Lower leg skin (tissue), 4 donors: ENCODE measurements around the gene DRG2. TPM values are rescaled to one million over a fixed set of nuclear protein-coding genes. Genes with fewer than 3 reads are reported as not detected.

ENCODE experiments used
- DNase-seq, 2 donors: peaks; one replicate each; pipeline ENCODE4 v3.0.0-alpha.2; 2019; ENCODE audit warnings: low spot score in 2 of 2
- H3K4me3 ChIP-seq: fragments of 200-600 bp; sonication (generic); 2 replicates; pipeline ENCODE4 v1.5.1; 2017; ENCODE audit warnings: mild to moderate bottlenecking, low read depth; ENCODE audit not compliant: poor library complexity, severe bottlenecking
- CTCF ChIP-seq, 3 donors: fragments of 450-650 bp; IDR thresholded peaks; one replicate each; pipeline ENCODE4 v1.5.1; 2016; ENCODE audit warnings: antibody characterized with exemption in 3 of 3, mild to moderate bottlenecking in 3 of 3, moderate library complexity in 2 of 3
- POLR2A ChIP-seq, 2 donors: fragments of 450-650 bp; IDR thresholded peaks; one replicate each; pipeline ENCODE4 v1.6.1; 2016 to 2017; ENCODE audit warnings: antibody characterized with exemption in 2 of 2, mild to moderate bottlenecking in 1 of 2, moderate library complexity in 1 of 2
- WGBS, 2 donors: methylation state at CpG; one replicate each; pipeline ENCODE4 v1.1.5; 2018; 5-methylcytosine and 5-hydroxymethylcytosine counted together
- intact Hi-C: fragments of 100-400 bp; cut with DNase I; formaldehyde crosslinking; loops from one replicate; pipeline ENCODE4 v1.15.0; 2023; ENCODE audit warnings: low total_unique reads
- total RNA-seq, 4 donors: library from RNA; depleted of rRNA; stranded (reverse); fragments of >200 nt; gene quantifications; one replicate each; pipeline ENCODE4 v1.1.0, GENCODE V29; 2016

The DRG2 gene
- total RNA-seq, 4 donors from 2014 or later, result 33.5 to 44.5 (median 37.4) TPM

- WGBS, 2 donors, result 61 to 74% methylated on average over 18 of the region's 18 CpGs
- no peak overlapping the region for H3K4me3 ChIP-seq
- no peak for DNase-seq
- TF ChIP-seq POLR2A (IDR thresholded peaks at IDR 0.05) (no peak), CTCF (IDR thresholded peaks at IDR 0.05) (no peak)
- intact Hi-C loops, result no loop called here
Measured at GRCh38 chr17:18143044-18143936, 55.5 kb downstream of the DRG2 start.

GRCh38 chr17:18144261-18144660 is 56.5 kb downstream of the DRG2 start:
- no peak for DNase-seq
- H3K4me3 ChIP-seq, result no peak overlapping the region
- 77 to 84% methylated on average over 4 of the region's 4 CpGs for WGBS, 2 donors
- TF ChIP-seq CTCF (IDR thresholded peaks at IDR 0.05), result no peak
- no peak for TF ChIP-seq POLR2A (IDR thresholded peaks at IDR 0.05)
- intact Hi-C loops, result no loop called here

GRCh38 chr17:18144855-18145254 is 57.1 kb downstream of the DRG2 start:
- 95 to 100% methylated on average over 1 of the region's 1 CpG for WGBS, 2 donors
- intact Hi-C loops, result no loop called here
- no peak overlapping the region for H3K4me3 ChIP-seq

GRCh38 chr17:18145811-18146210 is 58.1 kb downstream of the DRG2 start:
- H3K4me3 ChIP-seq, result no peak overlapping the region
- WGBS, 2 donors, result 85% methylated on average over 11 to 13 of the region's 13 CpGs
- DNase-seq, result no peak
- TF ChIP-seq POLR2A (IDR thresholded peaks at IDR 0.05) (no peak), CTCF (IDR thresholded peaks at IDR 0.05) (no peak)
- intact Hi-C loops, result no loop called here

More at GRCh38 chr17:18144855-18145254, 57.1 kb downstream of the DRG2 start:
- DNase-seq, result no peak
- TF ChIP-seq CTCF (IDR thresholded peaks at IDR 0.05) (no peak), POLR2A (IDR thresholded peaks at IDR 0.05) (no peak)

GRCh38 chr17:18146259-18146658 is 58.5 kb downstream of the DRG2 start:
- DNase-seq, result no peak
- H3K4me3 ChIP-seq, result no peak overlapping the region
- WGBS, 2 donors, result 98 to 100% methylated on average over 2 of the region's 2 CpGs
- TF ChIP-seq POLR2A (IDR thresholded peaks at IDR 0.05) (no peak), CTCF (IDR thresholded peaks at IDR 0.05) (no peak)
- intact Hi-C loops, result no loop called here
